CD14-positive monocyte (primary cell): ENCODE measurements around the gene MICALL1. TPM values are rescaled to one million over a fixed set of nuclear protein-coding genes. Genes with fewer than 3 reads are reported as not detected.

ENCODE experiments used
- DNase-seq, 3 donors: peaks; one replicate each; pipeline ENCODE4 v3.0.0-alpha.2; 2011 to 2022
- H2AFZ ChIP-seq: 2 replicates; pipeline ENCODE4 v1.6.0; 2012; ENCODE audit warnings: mild to moderate bottlenecking, low read depth, low read length, inconsistent platforms; ENCODE audit not compliant: insufficient read depth, poor library complexity, severe bottlenecking
- H3K27ac ChIP-seq, 2 donors: 1 replicate in 1 of 2; 2 replicates in 1 of 2; pipeline ENCODE4 v1.5.1; 2012 to 2013; ENCODE audit warnings: low read length in 2 of 2, control low read depth in 1 of 2, inconsistent platforms in 1 of 2, low read depth in 1 of 2, mild to moderate bottlenecking in 1 of 2
- H3K27me3 ChIP-seq, 2 donors: one replicate each; pipeline versions ENCODE4 v1.6.0 to v1.6.1; 2011 to 2013; ENCODE audit warnings: low read length in 2 of 2; ENCODE audit not compliant: control insufficient read depth in 2 of 2, insufficient read depth in 2 of 2
- H3K36me3 ChIP-seq, 2 donors: replicated peaks in 1 of 2; 1 replicate in 1 of 2; 2 replicates in 1 of 2; pipeline versions ENCODE4 v1.5.1 to v1.6.1; 2012 to 2013; ENCODE audit warnings: low read length in 2 of 2, control low read depth in 1 of 2, inconsistent platforms in 1 of 2, mild to moderate bottlenecking in 1 of 2; ENCODE audit not compliant: insufficient read depth in 2 of 2, control insufficient read depth in 1 of 2
- H3K4me1 ChIP-seq, 2 donors: 1 replicate in 1 of 2; 2 replicates in 1 of 2; pipeline versions ENCODE4 v1.5.1 to v1.6.1; 2012 to 2013; ENCODE audit warnings: low read length in 2 of 2, control low read depth in 1 of 2, inconsistent platforms in 1 of 2, mild to moderate bottlenecking in 1 of 2, moderate library complexity in 1 of 2; ENCODE audit not compliant: insufficient read depth in 2 of 2, control insufficient read depth in 1 of 2
- H3K4me2 ChIP-seq: replicated peaks from 2 replicates; pipeline ENCODE3; 2012; ENCODE audit warnings: low read length, moderate library complexity, mild to moderate bottlenecking; ENCODE audit not compliant: poor library complexity, severe bottlenecking; ENCODE audit errors: extremely low read depth
- H3K4me3 ChIP-seq, 3 experiments: fragments of 200-600 bp in 1 of 3; sonication (generic) in 1 of 3; replicated peaks in 1 of 3; 1 replicate in 2 of 3; 2 replicates in 1 of 3; pipeline ENCODE4 v1.5.1; 2011 to 2013; ENCODE audit warnings: low read length in 3 of 3, mild to moderate bottlenecking in 3 of 3, control low read depth in 2 of 3, low read depth in 2 of 3, inconsistent platforms in 1 of 3, moderate library complexity in 1 of 3
- H3K79me2 ChIP-seq: 2 replicates; pipeline ENCODE4 v1.6.0; 2012; ENCODE audit warnings: mild to moderate bottlenecking, control low read depth, inconsistent platforms, low read length, moderate library complexity; ENCODE audit not compliant: insufficient read depth
- H3K9ac ChIP-seq: 2 replicates; pipeline ENCODE4 v1.6.0; 2017; ENCODE audit warnings: low read length, mild to moderate bottlenecking; ENCODE audit not compliant: insufficient read depth, poor library complexity, severe bottlenecking
- H3K9me3 ChIP-seq, 2 donors: replicated peaks in 1 of 2; 1 replicate in 1 of 2; 2 replicates in 1 of 2; pipeline versions ENCODE4 v1.5.1 to v1.6.1; 2012 to 2013; ENCODE audit warnings: low read length in 2 of 2, control low read depth in 1 of 2; ENCODE audit not compliant: control insufficient read depth in 1 of 2, insufficient read depth in 1 of 2
- H4K20me1 ChIP-seq: 2 replicates; pipeline ENCODE4 v1.6.0; 2012; ENCODE audit warnings: mild to moderate bottlenecking, low read length, control low read depth, moderate library complexity; ENCODE audit not compliant: insufficient read depth
- H3K27ac Mint-ChIP-seq, 7 donors: one replicate each; pipeline ENCODE4 v1.8.0; 2020; ENCODE audit warnings: mild to moderate bottlenecking in 7 of 7, mixed read lengths in 7 of 7, moderate library complexity in 6 of 7, inconsistent platforms in 2 of 7
- H3K27me3 Mint-ChIP-seq, 3 donors: one replicate each; pipeline ENCODE4 v1.8.0; 2021 to 2022; ENCODE audit warnings: low read depth in 3 of 3, mild to moderate bottlenecking in 3 of 3, mixed read lengths in 3 of 3, moderate library complexity in 3 of 3, inconsistent platforms in 1 of 3
- H3K36me3 Mint-ChIP-seq, 2 donors: one replicate each; pipeline ENCODE4 v1.8.0; 2020; ENCODE audit warnings: mixed read lengths in 2 of 2, inconsistent platforms in 1 of 2, mild to moderate bottlenecking in 1 of 2
- H3K4me1 Mint-ChIP-seq: one replicate; pipeline ENCODE4 v1.8.0; 2020; ENCODE audit warnings: mild to moderate bottlenecking, mixed read lengths
- H3K4me3 Mint-ChIP-seq, 2 donors: one replicate each; pipeline ENCODE4 v1.8.0; 2020; ENCODE audit warnings: mild to moderate bottlenecking in 2 of 2, mixed read lengths in 2 of 2, moderate library complexity in 1 of 2
- H3K9me3 Mint-ChIP-seq, 7 donors: one replicate each; pipeline ENCODE4 v1.8.0; 2020 to 2022; ENCODE audit warnings: mixed read lengths in 7 of 7, mild to moderate bottlenecking in 6 of 7, moderate library complexity in 6 of 7, inconsistent platforms in 2 of 7
- WGBS: methylation state at CpG from one replicate; pipeline ENCODE4 v1.1.5; 2013; ENCODE audit warnings: missing lambda C conversion rate; ENCODE audit not compliant: insufficient coverage; 5-methylcytosine and 5-hydroxymethylcytosine counted together
- intact Hi-C, 2 donors: fragments of 100-400 bp; cut with micrococcal nuclease; formaldehyde crosslinking; loops; one replicate each; pipeline versions ENCODE4 v1.15.0 to v1.15.1; 2023
- polyA plus RNA-seq, 3 donors: library from polyadenylated mRNA; depleted of rRNA in 1 of 3; unstranded in 2 of 3; stranded (reverse) in 1 of 3; fragments of 300-500 nt in 2 of 3; fragments of >200 nt in 1 of 3; fragmentation: Illumina TruSeq in 2 of 3; gene quantifications; 1 replicate in 2 of 3; 2 replicates in 1 of 3; pipeline ENCODE4 v1.2.3, GENCODE V29; 2012 to 2021
- TF ChIP-seq, protein P1 (sequence below): fragments of 200-600 bp; IDR thresholded peaks from one replicate; pipeline ENCODE4 v1.8.0; 2022; ENCODE audit warnings: antibody characterized with exemption, mild to moderate bottlenecking

The MICALL1 gene
- polyA plus RNA-seq, 3 donors = 0.51 to 7.0 (median 1.3) TPM

DNA sequence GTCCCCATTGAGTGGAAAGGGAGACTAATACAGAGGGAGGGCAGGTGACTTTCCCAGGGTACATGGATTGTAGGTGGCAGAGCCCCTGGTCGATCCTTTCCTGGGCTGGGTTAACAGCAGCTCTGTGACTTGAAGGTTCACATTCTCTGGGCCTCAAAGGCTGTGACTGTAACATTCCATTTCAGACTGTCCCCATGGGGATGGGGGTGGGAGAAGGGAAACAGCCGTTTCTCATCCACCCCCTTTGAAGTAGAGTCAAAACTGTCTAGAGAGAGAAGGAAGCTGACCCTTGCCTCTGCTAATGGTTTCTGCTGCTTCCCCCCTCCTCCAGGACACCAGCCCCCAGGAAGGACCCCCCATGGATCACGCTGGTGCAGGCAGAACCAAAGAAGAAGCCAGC lies 19.2 kb downstream of the MICALL1 start:
- peaks cover under 1% of the 10 kb centered on the region for H3K4me1 Mint-ChIP-seq
- Histone ChIP-seq H3K4me2 (no peak overlapping the region), H3K27me3 (no peaks in the 10 kb centered on the region), H2AFZ (no peak overlapping the region), H3K79me2 (no peaks in the 10 kb centered on the region), H3K36me3 (peaks cover 38 to 44% of the 10 kb centered on the region in 2 donors), H3K9me3 (no peaks in the 10 kb centered on the region), H3K4me1 (peaks cover under 1 to 1% of the 10 kb centered on the region in 2 donors), H3K4me3 (no peak overlapping the region), H3K9ac (no peak overlapping the region), H4K20me1 (no peaks in the 10 kb centered on the region), H3K27ac (no peak overlapping the region)
- TF ChIP-seq, protein P1, sequence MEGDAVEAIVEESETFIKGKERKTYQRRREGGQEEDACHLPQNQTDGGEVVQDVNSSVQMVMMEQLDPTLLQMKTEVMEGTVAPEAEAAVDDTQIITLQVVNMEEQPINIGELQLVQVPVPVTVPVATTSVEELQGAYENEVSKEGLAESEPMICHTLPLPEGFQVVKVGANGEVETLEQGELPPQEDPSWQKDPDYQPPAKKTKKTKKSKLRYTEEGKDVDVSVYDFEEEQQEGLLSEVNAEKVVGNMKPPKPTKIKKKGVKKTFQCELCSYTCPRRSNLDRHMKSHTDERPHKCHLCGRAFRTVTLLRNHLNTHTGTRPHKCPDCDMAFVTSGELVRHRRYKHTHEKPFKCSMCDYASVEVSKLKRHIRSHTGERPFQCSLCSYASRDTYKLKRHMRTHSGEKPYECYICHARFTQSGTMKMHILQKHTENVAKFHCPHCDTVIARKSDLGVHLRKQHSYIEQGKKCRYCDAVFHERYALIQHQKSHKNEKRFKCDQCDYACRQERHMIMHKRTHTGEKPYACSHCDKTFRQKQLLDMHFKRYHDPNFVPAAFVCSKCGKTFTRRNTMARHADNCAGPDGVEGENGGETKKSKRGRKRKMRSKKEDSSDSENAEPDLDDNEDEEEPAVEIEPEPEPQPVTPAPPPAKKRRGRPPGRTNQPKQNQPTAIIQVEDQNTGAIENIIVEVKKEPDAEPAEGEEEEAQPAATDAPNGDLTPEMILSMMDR = no peak
- H3K4me3 Mint-ChIP-seq = no peak overlapping the region
- no peak for DNase-seq
- 100% methylated on average over 1 of the region's 3 CpGs for WGBS
- H3K36me3 Mint-ChIP-seq = peaks cover 37 to 63% of the 10 kb centered on the region in 2 donors
- H3K27ac Mint-ChIP-seq = peak overlapping the region in 1 of 7 donors; percentile 38
- H3K9me3 Mint-ChIP-seq = no peaks in the 10 kb centered on the region
- H3K27me3 Mint-ChIP-seq = peaks cover 0 to 2% (median 0%) of the 10 kb centered on the region in 3 donors
- intact Hi-C loops = no loop called here

DNA sequence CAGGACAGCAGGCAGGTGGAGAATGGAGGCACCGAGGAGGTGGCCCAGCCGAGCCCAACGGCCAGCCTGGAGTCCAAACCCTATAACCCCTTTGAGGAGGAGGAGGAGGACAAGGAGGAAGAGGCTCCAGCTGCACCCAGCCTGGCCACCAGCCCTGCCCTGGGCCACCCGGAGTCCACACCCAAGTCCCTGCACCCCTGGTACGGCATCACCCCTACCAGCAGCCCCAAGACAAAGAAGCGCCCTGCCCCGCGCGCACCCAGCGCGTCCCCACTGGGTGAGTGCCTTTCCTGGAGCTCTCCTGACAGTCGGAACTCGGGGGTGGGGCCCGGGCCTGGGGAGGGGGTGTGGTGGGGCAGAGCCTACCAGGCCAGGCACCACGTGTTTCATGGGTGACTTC lies 19.7 kb downstream of the MICALL1 start:
- Mint-ChIP-seq H3K27ac (no peak overlapping the region), H3K36me3 (peaks cover 37 to 63% of the 10 kb centered on the region in 2 donors), H3K27me3 (peaks cover 0 to 4% (median 0%) of the 10 kb centered on the region in 3 donors), H3K4me1 (no peaks in the 10 kb centered on the region), H3K9me3 (no peaks in the 10 kb centered on the region), H3K4me3 (no peak overlapping the region)
- intact Hi-C loops = no loop called here
- Histone ChIP-seq H4K20me1 (no peaks in the 10 kb centered on the region), H3K27ac (no peak overlapping the region), H3K9ac (no peak overlapping the region), H2AFZ (no peak overlapping the region), H3K4me3 (no peak overlapping the region), H3K4me1 (no peaks in the 10 kb centered on the region), H3K4me2 (no peak overlapping the region), H3K79me2 (no peaks in the 10 kb centered on the region), H3K36me3 (peaks cover 38 to 44% of the 10 kb centered on the region in 2 donors), H3K27me3 (no peaks in the 10 kb centered on the region), H3K9me3 (no peaks in the 10 kb centered on the region)
- WGBS = 100% methylated on average over 1 of the region's 15 CpGs
- TF ChIP-seq, protein P1 = no peak
- DNase-seq = no peak
